Colon (tissue), 2 donors: ENCODE measurements around the gene THAP10.
"Not testable (repeated sequence)": the region's sequence is repeated elsewhere in the genome, so short reads cannot be mapped to it uniquely, and the experiment has no call there.

Experiments used
- FAIRE-seq: peaks from 2 replicates; lab custom pipeline; 2012; peaks lifted over from hg19 to GRCh38; lab: Jason Lieb, UNC
- donor health status: control.
- donor health status: control.

Gene THAP10

GRCh38 chr15:70876683-70877082 is 15.6 kb downstream of the THAP10 start:
- no peak for FAIRE-seq

DNA sequence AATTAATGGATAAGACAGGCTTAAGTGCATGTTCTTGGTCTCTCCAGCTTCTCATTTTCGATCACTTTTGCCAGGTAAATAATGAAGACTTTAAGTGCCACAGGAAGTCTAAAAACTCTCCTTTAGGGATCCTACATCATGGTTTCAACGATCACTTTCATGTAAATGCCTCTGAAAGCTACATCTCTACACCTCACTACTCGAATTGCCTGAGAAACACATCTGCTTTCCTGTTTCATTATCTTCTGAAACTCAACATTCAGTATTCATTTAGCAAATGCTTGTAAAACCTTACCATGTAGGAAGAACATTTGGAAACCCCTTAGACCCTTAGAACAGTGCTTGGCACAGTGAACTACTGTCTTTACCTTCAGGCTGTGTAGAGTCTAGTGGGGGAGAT is 16.2 kb downstream of the THAP10 start:
- FAIRE-seq: no peak

GRCh38 chr15:70875001-70875782 is 17.0 kb downstream of the THAP10 start:
- FAIRE-seq: no peak

DNA sequence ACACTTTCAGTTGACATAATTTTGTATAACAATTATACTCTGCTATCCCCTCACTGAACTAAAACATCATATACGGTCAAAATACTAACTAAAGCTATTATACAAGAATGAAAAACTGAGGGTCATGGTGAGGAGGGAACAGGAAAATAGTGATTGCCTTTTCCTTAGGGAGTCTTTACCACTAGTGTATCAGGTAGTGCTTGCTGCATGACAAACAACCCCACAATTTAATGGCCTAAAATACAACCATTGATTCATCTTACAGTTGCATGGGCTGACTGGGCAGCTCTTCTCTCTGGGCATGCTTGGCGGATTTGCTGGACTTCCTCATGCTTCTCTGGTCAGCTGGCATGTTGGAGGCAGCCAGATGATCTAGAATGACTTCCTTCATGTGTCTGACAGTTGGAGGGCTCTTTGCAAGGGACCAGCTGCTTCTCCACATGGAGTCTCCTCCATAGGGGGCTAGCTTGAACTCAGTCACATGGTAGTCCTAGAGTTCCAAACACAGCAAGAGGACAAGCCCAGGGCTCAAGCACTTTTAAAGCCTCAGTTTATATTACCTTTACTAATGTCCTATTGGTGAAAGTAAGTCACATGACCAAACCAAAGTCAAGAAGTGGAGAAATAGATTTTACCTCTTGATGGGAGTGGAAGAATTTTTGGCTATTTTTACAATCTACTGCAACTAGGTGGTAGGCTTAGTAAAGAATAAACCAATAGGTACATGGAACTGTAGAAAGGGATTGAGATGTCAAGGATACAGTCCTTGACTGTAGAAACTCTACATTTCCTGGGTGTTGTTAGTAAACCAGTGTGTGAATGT is 18.8 kb downstream of the THAP10 start:
- no peak for FAIRE-seq

- FAIRE-seq: not testable (repeated sequence)
Observed at GRCh38 chr15:70871490-70871889, 20.7 kb downstream of the THAP10 start.

GRCh38 chr15:70870051-70870450 is 22.2 kb downstream of the THAP10 start:
- no peak for FAIRE-seq

- no peak for FAIRE-seq
Observed at GRCh38 chr15:70869346-70869745, 22.9 kb downstream of the THAP10 start.

DNA sequence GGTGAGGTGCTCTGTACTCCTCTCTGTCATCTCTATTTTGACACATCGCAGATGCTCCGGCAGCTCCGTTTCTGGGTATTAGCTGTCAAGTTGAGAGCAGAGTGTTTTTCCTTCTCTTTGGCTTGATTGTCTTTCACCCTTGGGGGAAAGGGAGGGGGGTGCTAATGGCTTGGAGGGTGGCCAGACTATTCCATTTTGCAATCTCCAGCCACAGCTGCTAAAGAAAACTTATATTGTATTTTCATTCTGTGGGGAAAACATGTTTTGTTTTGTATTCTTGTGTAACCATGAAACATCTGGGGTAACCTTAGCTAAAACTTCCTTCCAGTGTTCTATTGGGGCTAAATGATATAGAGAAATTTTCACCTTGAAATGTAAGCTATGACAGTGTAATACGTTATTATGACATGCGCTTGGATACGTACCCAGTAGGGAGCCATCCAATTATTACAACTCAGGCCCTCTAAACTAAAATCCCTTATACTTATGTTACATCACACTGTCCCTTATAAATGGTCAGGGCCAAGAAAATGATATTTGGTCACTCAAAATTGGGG is 24.2 kb downstream of the THAP10 start:
- no peak for FAIRE-seq

GRCh38 chr15:70866982-70867641 is 25.1 kb downstream of the THAP10 start:
- no peak for FAIRE-seq

GRCh38 chr15:70863450-70864218 is 28.6 kb downstream of the THAP10 start:
- FAIRE-seq: no peak

DNA sequence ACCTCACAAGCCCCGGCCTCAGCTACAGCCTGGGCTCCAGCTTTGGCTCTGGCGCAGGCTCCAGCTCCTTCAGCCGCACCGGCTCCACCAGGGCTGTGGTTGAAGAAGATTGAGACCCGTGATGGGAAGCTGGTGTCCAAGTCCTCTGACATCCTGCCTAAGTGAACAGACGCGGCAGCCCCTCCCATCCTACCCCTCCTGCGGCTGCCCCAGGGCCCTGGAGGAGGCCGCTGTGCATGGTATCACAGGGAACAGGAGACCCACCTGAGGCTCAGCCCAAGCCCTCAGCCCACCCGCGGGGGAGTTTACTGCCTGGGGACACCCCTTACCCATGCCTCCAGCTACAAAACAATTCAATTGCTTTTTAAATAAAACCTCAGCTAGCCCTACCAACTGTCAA is 32.2 kb downstream of the THAP10 start:
- FAIRE-seq: no peak

GRCh38 chr15:70859322-70859908 is 32.8 kb downstream of the THAP10 start:
- FAIRE-seq: no peak

DNA sequence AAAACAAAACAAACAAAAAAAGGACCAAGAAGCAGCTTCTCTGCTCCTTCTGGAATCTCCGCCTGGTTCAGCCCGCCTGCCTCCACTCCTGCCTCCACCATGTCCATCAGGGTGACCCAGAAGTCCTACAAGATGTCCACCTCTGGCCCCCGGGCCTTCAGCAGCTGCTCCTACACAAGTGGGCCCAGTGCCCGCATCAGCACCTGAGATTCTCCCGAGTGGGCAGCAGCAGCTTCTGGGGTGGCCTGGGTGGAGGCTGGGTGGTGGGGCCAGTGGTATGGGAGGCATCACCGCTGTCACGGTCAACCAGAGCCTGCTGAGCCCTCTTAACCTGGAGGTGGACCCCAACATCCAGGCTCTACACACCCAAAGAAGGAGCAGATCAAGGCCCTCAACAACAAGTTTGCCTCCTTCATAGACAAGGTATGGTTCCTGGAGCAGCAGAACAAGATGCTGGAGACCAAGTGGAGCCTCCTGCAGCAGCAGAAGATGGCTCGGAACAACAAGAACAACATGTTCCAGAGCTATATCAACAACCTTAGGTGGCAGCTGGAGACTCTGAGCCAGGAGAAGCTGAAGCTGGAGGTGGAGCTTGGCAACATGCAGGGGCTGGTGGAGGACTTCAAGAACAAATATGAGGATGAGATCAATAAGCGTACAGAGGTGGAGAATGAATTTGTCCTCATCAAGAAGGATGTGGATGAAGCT is 33.5 kb downstream of the THAP10 start:
- FAIRE-seq: not testable (repeated sequence)

DNA sequence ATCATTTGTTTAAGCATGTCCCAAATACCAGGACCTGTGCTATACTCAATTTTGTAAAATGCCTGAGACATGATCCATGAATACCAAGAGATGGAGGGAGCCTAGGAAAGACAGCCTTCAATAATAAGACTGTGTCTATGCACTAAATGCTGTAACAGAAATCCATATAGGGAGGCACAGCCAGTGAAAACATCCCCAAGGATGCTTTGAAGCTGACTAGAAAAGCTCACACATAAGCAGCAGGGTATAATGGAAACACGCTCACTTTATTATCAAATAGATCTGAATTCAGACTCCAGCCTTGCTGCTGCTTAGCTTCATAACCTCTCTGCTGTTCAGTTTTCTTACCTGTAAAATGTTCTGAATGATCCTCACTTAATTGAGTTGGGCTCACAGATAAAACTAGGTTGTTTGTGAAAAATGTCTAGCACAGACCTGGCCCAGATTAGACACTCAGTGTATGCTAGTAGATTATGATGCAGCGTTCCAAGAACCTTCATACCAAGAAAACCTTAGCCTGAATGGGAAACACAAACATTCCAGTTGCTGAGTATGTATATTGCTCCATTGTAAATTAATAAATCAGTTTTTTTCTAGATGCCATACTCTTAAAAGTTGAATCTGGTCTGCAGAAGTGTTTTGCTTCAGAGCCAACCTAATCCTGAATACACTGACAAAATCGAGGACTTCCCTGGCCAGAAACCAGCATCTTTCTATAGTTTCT is 34.5 kb downstream of the THAP10 start:
- FAIRE-seq: no peak

DNA sequence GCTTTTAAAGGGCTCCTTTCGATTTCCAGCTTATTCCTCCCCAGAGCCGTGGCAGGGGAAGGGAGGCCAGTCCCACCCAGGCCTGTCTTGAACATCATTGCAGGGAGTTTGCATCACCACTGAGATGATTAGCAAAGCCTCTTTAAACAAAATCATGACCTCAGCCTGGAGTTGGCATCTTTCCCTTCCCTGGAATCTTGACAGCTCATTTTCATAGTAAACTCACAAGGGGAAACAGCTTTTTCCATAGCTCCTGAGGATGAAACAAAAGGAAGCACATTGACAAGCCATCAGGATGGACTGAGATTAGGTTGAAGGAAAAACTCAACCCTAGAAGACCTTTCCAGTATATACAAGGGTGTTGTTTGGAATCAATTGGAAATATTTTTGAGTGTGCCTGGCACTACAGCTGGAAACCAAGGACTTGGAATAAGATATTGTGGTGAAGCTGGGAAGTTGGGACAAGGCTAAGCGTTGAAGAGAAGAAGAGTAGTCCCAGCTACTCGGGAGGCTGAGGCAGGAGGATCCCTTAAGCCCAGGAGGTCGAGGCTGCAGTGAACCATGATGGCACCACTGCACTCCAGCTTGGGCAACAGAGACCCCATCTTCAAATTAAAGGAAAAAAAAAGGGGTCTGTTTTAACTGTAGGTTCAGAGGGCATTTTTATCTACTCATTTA is 35.2 kb downstream of the THAP10 start:
- no peak for FAIRE-seq

GRCh38 chr15:70856177-70856883 is 35.9 kb downstream of the THAP10 start:
- FAIRE-seq: no peak

GRCh38 chr15:70855764-70856163 is 36.5 kb downstream of the THAP10 start:
- no peak for FAIRE-seq

DNA sequence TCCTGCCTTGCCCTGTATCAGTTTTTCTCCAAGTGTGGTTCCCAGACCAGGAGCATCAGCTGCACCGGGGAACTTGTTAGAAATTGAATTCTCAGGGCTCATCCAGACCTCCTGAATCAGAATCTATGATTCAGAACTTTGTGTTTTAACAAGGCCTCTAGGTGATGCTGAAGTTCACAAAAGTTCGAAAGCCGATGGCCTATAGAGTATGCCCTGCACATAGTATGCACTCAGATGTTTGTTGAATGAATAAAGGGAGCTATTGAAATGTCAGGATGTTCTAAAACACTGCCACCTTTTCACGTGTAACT is 37.6 kb downstream of the THAP10 start:
- no peak for FAIRE-seq
